Keratinocyte (primary cell): ENCODE results near the gene OPHN1.

ENCODE experiments used
- CTCF ChIP-seq, 3 experiments: IDR thresholded peaks in 1 of 3; conservative IDR thresholded peaks in 1 of 3; optimal IDR thresholded peaks in 1 of 3; 2 replicates in 2 of 3; 3 replicates in 1 of 3; pipeline versions ENCODE3 to v1.5.1; 2011; ENCODE audit warnings: low read length in 3 of 3, mild to moderate bottlenecking in 3 of 3, moderate library complexity in 2 of 3, control low read depth in 1 of 3, inconsistent platforms in 1 of 3; ENCODE audit not compliant: insufficient read depth in 2 of 3; ENCODE audit errors: extremely low read depth in 1 of 3
- EZH2 ChIP-seq: IDR thresholded peaks from one replicate; pipeline ENCODE4 v1.6.1; 2012; ENCODE audit warnings: inconsistent platforms, mild to moderate bottlenecking, low read length, moderate library complexity

GRCh38 chrX:68398291-68398690 lies 35.0 kb downstream of the OPHN1 start:
- TF ChIP-seq CTCF (optimal IDR thresholded peaks at IDR 0.05 in 1 of 3, IDR thresholded peaks at IDR 0.05 in 1 of 3, conservative IDR thresholded peaks at IDR 0.05 in 1 of 3; ENCODE audit: extremely low read depth in 1 of 3, insufficient read depth in 2 of 3, low read length in 3 of 3) (no peak), EZH2 (no peak)
